IPS-11a (cell line): Measurements from ENCODE around the gene LRP8.
"Not testable (repeated sequence)": the region's sequence is repeated elsewhere in the genome, so short reads cannot be mapped to it uniquely, and the experiment has no call there.

Source experiments
- H3K4me3 ChIP-seq: one replicate; pipeline ENCODE4 v1.5.1; 2013; ENCODE audit warnings: low read depth, low read length, control low read depth

LRP8 gene

GRCh38 chr1:53285969-53286760 lies 41.7 kb downstream of the LRP8 start:
- H3K4me3 ChIP-seq: no peak overlapping the region

GRCh38 chr1:53285546-53285945 lies 42.3 kb downstream of the LRP8 start:
- H3K4me3 ChIP-seq: no peak overlapping the region

GRCh38 chr1:53284224-53285020 lies 43.4 kb downstream of the LRP8 start:
- no peak overlapping the region for H3K4me3 ChIP-seq

GRCh38 chr1:53283156-53283555 lies 44.7 kb downstream of the LRP8 start:
- H3K4me3 ChIP-seq: not testable (repeated sequence)

- no peak overlapping the region for H3K4me3 ChIP-seq
Measured at GRCh38 chr1:53281133-53281532, 46.7 kb downstream of the LRP8 start.

- no peak overlapping the region for H3K4me3 ChIP-seq
Measured at GRCh38 chr1:53280496-53280895, 47.4 kb downstream of the LRP8 start.

- H3K4me3 ChIP-seq: no peak overlapping the region
Measured at GRCh38 chr1:53279296-53280200, 48.3 kb downstream of the LRP8 start.

GRCh38 chr1:53278298-53278725 lies 49.6 kb downstream of the LRP8 start:
- H3K4me3 ChIP-seq: no peak overlapping the region

- no peak overlapping the region for H3K4me3 ChIP-seq
Measured at GRCh38 chr1:53277326-53277725, 50.5 kb downstream of the LRP8 start.

GRCh38 chr1:53276902-53277281 lies 51.0 kb downstream of the LRP8 start:
- H3K4me3 ChIP-seq: no peak overlapping the region

GRCh38 chr1:53276153-53276901 lies 51.5 kb downstream of the LRP8 start:
- H3K4me3 ChIP-seq: no peak overlapping the region

GRCh38 chr1:53275566-53275965 lies 52.3 kb downstream of the LRP8 start:
- no peak overlapping the region for H3K4me3 ChIP-seq

- H3K4me3 ChIP-seq: no peak overlapping the region
Measured at GRCh38 chr1:53274541-53275185, 53.2 kb downstream of the LRP8 start.

GRCh38 chr1:53274026-53274425 lies 53.8 kb downstream of the LRP8 start:
- H3K4me3 ChIP-seq: no peak overlapping the region

GRCh38 chr1:53273526-53273925 lies 54.3 kb downstream of the LRP8 start:
- H3K4me3 ChIP-seq: no peak overlapping the region

- H3K4me3 ChIP-seq: no peak overlapping the region
Measured at GRCh38 chr1:53272349-53272748, 55.5 kb downstream of the LRP8 start.

GRCh38 chr1:53271446-53272090 lies 56.3 kb downstream of the LRP8 start:
- no peak overlapping the region for H3K4me3 ChIP-seq

- no peak overlapping the region for H3K4me3 ChIP-seq
Measured at GRCh38 chr1:53270873-53271272, 57.0 kb downstream of the LRP8 start.

GRCh38 chr1:53270107-53270506 lies 57.8 kb downstream of the LRP8 start:
- H3K4me3 ChIP-seq: no peak overlapping the region
